PFSK-1 (cell line): ENCODE measurements around the gene KLK4.

Source experiments
- FOXP2 ChIP-seq: optimal IDR thresholded peaks from 2 replicates; pipeline ENCODE3; 2011; ENCODE audit warnings: borderline replicate concordance, control low read depth, inconsistent platforms; ENCODE audit not compliant: insufficient read depth; ENCODE audit errors: extremely low read length, extremely low read depth
- POLR2AphosphoS5 ChIP-seq: IDR thresholded peaks from 2 replicates; pipeline ENCODE4 v1.6.1; 2012; ENCODE audit warnings: low read depth, mild to moderate bottlenecking, control low read depth, low read length, moderate library complexity
- SIN3A ChIP-seq: IDR thresholded peaks from 2 replicates; pipeline ENCODE4 v1.6.1; 2012; ENCODE audit warnings: mild to moderate bottlenecking, low read length, moderate library complexity, borderline replicate concordance; ENCODE audit not compliant: insufficient read depth
- TAF1 ChIP-seq: IDR thresholded peaks from 2 replicates; pipeline ENCODE4 v1.6.1; 2012; ENCODE audit warnings: low read length, control low read depth, borderline replicate concordance; ENCODE audit not compliant: insufficient read depth
- TF ChIP-seq, protein P1 (sequence below), 2 experiments: IDR thresholded peaks; 2 replicates each; pipeline versions ENCODE4 v1.6.1 to v1.8.0; 2011 to 2012; ENCODE audit warnings: low read depth in 2 of 2, low read length in 2 of 2, control low read depth in 1 of 2, inconsistent platforms in 1 of 2, mild to moderate bottlenecking in 1 of 2, moderate library complexity in 1 of 2; ENCODE audit not compliant: insufficient read depth in 1 of 2

The KLK4 gene

DNA sequence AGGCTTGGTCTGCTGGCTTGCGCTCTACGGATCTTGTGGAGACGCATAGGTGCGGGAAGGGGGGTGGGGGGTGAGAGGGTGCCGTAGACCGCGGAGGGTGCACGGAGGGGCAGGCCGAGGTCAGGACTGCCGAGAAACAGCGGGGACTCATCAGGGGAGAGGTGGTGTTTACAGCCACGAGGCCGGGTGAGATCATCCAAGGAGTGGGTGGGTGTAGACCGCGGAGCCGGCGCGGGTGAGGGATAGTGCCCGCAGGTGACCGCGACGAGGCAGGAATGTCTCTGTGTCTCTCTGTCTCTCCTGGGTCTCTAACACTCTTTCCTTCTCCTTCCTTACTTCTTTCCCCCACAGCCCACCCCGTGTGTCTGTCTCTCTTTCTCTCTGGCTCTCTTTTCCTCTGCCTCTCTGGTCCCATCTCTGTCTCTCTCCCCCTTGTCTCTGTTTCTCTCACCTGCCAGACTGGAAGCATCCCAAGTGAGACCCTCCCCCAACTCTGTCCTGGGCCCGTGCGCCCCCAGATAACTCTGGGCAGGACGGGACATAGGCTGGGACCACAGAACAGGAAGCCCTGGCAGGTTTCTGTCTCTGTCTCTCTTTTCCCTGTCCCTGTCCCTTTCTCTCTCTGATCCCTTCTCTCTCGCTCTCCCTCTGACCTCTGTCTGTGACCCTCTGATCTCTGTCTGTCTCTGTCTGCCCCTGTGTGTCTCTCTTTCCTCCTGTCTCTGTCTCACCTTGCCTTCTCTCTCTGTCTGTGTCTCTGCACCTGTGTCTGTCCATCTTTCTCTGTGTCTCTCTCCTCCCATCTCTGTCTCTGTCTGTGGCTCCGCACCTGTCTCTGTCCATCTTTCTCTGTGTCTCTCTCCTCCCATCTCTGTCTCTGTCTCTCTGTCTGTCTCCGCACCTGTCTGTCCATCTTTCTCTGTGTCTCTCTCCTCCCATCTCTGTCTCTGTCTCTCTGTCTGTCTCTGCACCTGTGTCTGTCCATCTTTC, 1.8 kb upstream of the KLK4 start:
- TF ChIP-seq TAF1 = no peak

DNA sequence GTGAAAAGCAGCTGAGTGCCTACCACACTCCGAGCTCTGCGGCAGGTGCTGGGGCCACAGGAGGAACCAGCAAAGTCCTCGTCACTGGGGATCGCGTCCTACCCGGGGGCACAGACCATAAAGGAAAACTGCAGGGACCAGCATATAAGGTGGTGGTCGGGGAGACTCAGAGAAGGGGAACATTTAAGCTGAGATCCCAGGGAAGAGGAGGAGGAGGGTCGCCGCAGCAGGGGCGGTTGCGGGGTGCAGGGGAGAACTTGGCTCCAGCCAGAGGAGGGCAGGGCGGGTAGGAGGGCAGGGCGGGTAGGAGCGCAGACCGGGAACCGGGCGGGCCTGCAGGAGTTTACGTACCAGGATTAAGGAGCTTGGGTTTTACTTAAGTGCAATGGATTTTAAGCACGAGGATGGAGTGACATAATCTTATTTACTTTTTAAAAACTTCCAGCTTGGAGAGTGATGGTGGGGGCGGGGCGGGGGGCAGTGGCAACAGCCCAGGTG, 956 bp upstream of the KLK4 start:
- TF ChIP-seq POLR2AphosphoS5 (no peak), TAF1 (no peak), FOXP2 (no peak), SIN3A (no peak)
- TF ChIP-seq, protein P1, sequence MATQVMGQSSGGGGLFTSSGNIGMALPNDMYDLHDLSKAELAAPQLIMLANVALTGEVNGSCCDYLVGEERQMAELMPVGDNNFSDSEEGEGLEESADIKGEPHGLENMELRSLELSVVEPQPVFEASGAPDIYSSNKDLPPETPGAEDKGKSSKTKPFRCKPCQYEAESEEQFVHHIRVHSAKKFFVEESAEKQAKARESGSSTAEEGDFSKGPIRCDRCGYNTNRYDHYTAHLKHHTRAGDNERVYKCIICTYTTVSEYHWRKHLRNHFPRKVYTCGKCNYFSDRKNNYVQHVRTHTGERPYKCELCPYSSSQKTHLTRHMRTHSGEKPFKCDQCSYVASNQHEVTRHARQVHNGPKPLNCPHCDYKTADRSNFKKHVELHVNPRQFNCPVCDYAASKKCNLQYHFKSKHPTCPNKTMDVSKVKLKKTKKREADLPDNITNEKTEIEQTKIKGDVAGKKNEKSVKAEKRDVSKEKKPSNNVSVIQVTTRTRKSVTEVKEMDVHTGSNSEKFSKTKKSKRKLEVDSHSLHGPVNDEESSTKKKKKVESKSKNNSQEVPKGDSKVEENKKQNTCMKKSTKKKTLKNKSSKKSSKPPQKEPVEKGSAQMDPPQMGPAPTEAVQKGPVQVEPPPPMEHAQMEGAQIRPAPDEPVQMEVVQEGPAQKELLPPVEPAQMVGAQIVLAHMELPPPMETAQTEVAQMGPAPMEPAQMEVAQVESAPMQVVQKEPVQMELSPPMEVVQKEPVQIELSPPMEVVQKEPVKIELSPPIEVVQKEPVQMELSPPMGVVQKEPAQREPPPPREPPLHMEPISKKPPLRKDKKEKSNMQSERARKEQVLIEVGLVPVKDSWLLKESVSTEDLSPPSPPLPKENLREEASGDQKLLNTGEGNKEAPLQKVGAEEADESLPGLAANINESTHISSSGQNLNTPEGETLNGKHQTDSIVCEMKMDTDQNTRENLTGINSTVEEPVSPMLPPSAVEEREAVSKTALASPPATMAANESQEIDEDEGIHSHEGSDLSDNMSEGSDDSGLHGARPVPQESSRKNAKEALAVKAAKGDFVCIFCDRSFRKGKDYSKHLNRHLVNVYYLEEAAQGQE (IDR thresholded peaks at IDR 0.05; ENCODE audit: insufficient read depth in 1 of 2, low read depth in 2 of 2, low read length in 2 of 2) = no peak

DNA sequence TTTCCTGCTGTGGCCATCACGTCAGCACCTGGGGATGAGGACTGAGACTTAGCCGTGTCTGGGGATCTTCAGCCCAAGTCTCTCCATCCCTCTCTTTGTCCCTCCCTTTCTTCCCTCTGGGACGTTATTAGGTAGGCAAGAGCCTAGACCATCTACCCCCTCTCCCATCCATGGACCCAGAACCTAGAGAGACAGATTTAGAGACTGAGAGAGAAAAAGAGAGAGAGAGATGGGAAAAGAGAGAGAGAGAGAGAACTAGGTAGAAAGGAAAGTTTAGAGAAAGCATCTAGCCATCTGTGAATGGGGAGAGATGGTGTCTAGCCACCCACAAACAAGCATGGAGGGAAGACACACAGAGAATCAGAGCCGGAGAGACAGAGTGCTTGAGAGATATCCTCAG, 473 bp downstream of the KLK4 start:
- TF ChIP-seq SIN3A (no peak), TAF1 (no peak), FOXP2 (no peak), POLR2AphosphoS5 (no peak)
- TF ChIP-seq, protein P1 (IDR thresholded peaks at IDR 0.05; ENCODE audit: insufficient read depth in 1 of 2, low read depth in 2 of 2, low read length in 2 of 2) = no peak

DNA sequence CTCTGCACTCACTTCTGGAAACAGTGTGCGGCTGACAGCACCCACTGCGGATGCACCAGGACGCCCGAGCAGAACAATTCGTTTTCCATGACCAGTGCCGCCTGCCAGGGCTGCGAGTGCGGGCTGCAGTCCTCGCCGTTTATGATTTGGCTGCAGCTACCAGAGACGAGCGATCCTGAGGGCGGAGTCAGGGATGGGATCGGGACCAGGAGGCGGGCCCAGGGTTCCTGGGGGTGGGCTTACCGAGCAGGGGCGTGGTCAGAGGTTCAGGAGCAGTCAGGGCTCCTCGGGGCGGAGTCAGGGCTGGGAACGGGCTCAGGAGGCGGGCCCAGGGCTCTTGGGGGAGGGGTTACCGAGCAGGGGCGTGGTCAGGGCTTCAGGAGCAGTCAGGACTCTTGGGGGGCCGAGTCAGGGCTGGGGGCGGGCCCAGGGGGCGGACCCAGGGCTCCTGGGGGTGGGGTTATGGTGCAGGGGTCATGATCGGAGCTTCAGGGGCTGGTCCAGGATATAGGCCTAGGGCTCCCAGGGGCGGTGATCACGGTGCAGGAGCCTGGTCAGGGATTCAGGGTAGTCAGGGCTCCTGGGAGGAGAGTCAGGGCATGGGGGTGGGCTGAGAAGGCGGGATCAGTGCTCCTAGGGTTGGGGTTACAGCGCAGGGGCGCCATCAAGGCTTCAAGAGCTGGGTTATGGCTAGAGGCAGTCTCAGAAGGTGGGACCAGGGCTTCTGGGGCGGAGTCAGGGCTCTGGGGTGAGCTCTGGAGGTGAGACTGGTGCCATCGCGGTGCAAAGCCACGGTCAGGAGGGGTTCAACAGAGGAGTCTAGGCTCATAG, 1.7 kb downstream of the KLK4 start:
- TF ChIP-seq FOXP2 (no peak), POLR2AphosphoS5 (no peak), SIN3A (no peak), TAF1 (no peak)
- TF ChIP-seq, protein P1 (IDR thresholded peaks at IDR 0.05; ENCODE audit: insufficient read depth in 1 of 2, low read depth in 2 of 2, low read length in 2 of 2) = no peak

DNA sequence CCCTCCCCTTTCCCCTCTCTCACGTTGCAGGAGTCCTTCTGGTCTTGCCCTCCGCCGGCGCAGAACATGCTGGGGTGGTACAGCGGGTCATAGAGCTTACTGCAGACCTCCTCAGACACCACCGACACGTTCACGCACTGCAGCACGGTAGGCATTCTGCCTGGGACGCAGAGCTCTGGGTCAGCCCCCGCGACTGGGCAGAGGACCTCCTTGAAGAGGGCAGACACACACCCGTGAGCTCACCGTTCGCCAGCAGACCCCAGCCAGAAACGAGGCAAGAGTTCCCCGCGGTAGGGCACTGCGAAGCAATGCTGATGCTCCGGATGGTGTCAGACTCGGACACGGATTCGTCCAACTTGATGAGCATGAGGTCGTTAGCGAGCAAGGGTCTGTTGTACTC, 2.9 kb downstream of the KLK4 start:
- TF ChIP-seq SIN3A = no peak
- no peak for TF ChIP-seq POLR2AphosphoS5
- TF ChIP-seq FOXP2 = no peak
- TF ChIP-seq, protein P1 (IDR thresholded peaks at IDR 0.05; ENCODE audit: insufficient read depth in 1 of 2, low read depth in 2 of 2, low read length in 2 of 2) = no peak
- no peak for TF ChIP-seq TAF1
